Measurements from ENCODE around the gene KRTAP13-2.

Gene KRTAP13-2, protein sequence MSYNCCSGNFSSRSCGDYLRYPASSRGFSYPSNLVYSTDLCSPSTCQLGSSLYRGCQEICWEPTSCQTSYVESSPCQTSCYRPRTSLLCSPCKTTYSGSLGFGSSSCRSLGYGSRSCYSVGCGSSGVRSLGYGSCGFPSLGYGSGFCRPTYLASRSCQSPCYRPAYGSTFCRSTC

GRCh38 chr21:30372139-30372770 is at the start of gene KRTAP13-2:
Gene KRTAP13-2, minus strand, starts transcription at chr21:30372271. Its CDS starts 58 bp downstream, at chr21:30372213.
- DNase-seq (ENCODE audit: low spot score) = no peak
- TF ChIP-seq, protein P1, sequence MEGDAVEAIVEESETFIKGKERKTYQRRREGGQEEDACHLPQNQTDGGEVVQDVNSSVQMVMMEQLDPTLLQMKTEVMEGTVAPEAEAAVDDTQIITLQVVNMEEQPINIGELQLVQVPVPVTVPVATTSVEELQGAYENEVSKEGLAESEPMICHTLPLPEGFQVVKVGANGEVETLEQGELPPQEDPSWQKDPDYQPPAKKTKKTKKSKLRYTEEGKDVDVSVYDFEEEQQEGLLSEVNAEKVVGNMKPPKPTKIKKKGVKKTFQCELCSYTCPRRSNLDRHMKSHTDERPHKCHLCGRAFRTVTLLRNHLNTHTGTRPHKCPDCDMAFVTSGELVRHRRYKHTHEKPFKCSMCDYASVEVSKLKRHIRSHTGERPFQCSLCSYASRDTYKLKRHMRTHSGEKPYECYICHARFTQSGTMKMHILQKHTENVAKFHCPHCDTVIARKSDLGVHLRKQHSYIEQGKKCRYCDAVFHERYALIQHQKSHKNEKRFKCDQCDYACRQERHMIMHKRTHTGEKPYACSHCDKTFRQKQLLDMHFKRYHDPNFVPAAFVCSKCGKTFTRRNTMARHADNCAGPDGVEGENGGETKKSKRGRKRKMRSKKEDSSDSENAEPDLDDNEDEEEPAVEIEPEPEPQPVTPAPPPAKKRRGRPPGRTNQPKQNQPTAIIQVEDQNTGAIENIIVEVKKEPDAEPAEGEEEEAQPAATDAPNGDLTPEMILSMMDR (IDR thresholded peaks at IDR 0.05; ENCODE audit: extremely low read depth, missing control alignments) = no peak

DNA sequence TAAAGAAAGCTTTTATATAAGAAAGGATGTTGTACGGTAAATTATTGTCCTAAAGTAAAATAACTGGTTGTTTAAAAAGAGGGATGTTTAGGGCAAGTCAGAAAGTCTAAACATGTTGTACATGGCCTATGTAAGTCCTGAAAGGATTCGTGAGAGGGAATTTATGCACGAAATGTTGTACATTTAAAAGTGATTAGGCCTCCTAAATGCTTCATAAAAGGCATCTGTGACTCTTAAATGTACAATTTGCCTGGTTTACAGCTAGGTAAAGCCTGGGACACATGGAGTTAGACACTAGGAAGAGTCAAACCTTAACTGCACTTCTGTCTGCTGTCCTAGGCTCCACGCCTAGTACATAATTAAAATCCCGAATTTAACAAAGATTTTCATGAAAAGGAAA is 43.9 kb upstream of the KRTAP13-2 start:
- TF ChIP-seq, protein P1 (IDR thresholded peaks at IDR 0.05; ENCODE audit: extremely low read depth, missing control alignments) = no peak
- no peak for DNase-seq (ENCODE audit: low spot score)

DNA sequence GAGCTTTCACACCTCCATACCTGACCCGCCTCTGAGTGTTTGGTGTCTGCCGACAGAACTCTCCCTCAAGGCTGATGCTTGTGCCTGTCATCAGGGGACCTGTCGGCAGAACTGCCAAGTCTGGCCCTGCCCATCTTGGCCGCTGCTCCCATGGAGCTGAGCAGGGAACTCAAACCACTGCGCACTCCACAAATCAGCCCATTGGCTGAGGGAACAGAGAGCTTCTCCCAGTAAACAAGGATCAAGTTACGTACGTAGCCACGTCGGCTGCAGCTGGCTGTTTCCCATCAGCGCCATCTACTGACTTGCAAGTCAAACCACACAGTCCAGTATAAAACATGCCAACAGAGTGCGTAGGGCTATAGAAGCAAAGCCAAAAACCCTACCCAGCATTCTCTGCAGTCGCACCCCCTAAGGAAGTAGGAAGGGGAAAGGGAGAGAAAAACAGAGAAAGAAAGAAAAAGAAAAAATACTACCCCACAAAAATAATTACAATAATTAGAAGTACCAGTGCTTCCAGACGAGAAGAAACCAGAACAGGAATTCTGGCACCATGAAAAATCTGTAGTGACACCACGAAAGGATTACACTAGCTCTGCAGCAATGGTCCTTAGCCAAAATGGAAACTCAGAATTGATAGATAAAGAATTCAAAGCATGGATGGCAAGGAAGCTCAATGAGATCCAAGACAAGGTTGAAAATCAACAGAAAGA is 36.9 kb upstream of the KRTAP13-2 start:
- TF ChIP-seq, protein P1 (IDR thresholded peaks at IDR 0.05; ENCODE audit: extremely low read depth, missing control alignments) = no peak
- no peak for DNase-seq (ENCODE audit: low spot score)

- TF ChIP-seq, protein P1 (IDR thresholded peaks at IDR 0.05; ENCODE audit: extremely low read depth, missing control alignments) = no peak
- no peak for DNase-seq (ENCODE audit: low spot score)
Measured at GRCh38 chr21:30395731-30396130, 23.7 kb upstream of the KRTAP13-2 start, which contains the start of gene KRTAP13-1. Gene KRTAP13-1, plus strand, starts transcription at chr21:30396031. Its CDS starts 56 bp downstream, at chr21:30396087.

DNA sequence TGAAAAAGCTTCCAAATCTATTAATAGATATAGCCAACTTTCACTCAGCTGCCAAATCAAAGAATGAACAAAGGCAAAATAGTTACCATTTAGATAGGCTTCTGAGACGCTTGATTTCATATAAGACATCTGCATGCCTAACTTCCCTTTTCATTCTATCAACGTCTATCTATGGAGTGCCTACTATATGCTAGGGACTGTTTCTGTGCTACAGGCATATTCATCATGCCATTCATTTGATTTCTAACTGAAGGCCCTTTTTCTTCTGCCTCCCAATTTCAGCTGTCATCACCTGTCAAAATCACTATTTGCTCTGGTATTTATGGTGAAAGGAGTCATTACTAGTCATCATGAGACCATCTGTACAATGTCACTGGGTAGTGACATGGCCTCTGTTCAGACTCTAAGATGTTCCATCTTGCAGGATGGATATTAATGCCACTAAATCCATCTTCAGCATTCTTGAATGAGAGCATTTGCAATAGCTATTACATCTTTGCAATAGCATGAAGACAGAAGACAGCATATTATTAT is 19.5 kb upstream of the KRTAP13-2 start:
- TF ChIP-seq, protein P1 (IDR thresholded peaks at IDR 0.05; ENCODE audit: extremely low read depth, missing control alignments) = no peak
- no peak for DNase-seq (ENCODE audit: low spot score)

DNA sequence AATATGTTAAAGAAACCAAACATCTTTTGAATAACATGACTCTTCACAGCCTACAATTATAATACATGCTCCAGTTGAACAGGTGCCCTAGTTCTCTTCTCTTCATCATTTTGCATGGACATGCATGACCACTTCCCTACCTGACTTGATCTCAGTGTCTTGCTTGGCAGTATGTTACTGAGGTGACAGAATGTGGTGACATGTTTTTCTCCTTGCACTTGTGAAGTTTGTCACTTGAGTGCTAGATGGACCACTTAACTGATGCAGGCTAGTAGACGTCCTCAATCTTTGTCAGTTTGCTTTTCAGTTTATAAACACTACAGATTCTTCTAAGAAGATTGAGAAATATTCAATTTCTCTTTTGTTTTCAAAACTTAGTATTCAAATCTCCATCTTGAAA is 10.1 kb upstream of the KRTAP13-2 start:
- no peak for DNase-seq (ENCODE audit: low spot score)
- TF ChIP-seq, protein P1 (IDR thresholded peaks at IDR 0.05; ENCODE audit: extremely low read depth, missing control alignments) = no peak

DNA sequence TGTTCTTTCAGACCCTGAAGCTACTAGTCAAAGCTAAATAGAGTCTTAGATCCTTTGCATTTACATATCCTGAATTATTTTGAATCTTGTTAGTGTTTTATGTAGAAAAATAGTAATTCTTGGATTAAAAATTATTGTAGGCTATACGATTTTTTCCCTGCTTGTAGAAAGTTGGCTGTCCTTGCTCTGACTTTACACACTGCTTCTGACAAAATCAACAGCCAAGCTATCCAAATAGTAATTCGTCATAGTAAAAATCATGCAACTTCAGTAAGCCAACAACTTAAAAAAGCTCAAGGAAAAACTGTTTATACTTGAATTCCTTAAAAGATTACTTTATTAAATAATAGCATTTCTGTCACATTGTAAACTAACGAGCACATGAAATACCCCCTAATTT is 16.2 kb downstream of the KRTAP13-2 start:
- TF ChIP-seq, protein P1 (IDR thresholded peaks at IDR 0.05; ENCODE audit: extremely low read depth, missing control alignments) = no peak

More for the DNA sequence above, 16.2 kb downstream of the KRTAP13-2 start:
- no peak for DNase-seq (ENCODE audit: low spot score)
